ENCODE data around the gene PPP2R3B.
"Not testable (repeated sequence)": the region's sequence is repeated elsewhere in the genome, so short reads cannot be mapped to it uniquely, and the experiment has no call there.

The PPP2R3B gene, protein sequence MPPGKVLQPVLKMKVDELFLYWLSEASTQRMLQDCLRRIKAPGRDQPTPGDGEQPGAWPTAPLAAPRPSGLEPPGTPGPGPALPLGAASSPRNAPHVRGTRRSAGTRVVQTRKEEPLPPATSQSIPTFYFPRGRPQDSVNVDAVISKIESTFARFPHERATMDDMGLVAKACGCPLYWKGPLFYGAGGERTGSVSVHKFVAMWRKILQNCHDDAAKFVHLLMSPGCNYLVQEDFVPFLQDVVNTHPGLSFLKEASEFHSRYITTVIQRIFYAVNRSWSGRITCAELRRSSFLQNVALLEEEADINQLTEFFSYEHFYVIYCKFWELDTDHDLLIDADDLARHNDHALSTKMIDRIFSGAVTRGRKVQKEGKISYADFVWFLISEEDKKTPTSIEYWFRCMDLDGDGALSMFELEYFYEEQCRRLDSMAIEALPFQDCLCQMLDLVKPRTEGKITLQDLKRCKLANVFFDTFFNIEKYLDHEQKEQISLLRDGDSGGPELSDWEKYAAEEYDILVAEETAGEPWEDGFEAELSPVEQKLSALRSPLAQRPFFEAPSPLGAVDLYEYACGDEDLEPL

DNA sequence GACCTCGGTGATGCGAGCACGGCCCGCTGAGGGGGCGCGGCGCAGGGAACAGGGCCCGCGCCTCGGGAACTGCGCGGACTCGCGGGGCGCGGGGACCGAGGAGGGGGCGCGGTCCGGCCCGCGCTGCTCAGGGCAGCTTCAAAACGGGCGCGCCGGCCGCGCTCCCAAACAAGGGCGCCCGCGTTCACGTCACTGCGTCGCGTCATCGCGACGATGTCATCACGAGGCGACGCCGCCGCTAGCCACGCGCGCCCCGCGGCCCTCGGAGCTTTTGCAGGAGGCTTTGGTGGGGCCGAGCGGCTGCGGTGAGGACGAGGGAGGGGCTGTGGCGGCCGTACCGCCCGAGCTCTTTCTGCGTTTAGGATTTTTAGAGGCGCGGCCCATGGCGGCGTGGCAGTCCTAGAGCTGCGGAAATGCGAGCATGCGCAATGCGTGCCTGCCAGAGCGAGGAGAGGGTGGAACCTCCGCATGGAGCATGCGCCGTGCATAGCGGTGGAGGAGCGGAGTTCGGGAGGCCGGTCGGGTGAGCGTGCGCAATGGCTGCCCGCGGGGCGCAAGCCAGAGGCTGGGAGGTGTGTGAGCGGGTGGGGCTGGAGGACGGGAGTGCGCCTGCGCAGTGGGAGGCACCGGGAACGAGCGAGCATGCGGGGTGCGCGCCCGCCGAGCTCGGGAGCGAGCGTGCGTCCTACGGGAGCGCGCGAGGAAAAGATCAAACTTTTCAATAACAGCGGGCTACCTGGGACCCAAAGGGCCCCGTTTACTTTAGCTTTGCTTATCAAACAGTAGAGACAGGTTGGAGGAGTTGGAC is at the start of gene PPP2R3B:
Gene PPP2R3B (minus strand): TSS at position 140 of the 808 bp plus-strand sequence. CDS start 216 bp downstream, outside the sequence.
- DNase-seq (ENCODE audit: extremely low spot score, insufficient read length, low read depth) (peak; percentile 100), FAIRE-seq (peak; percentile 100)

DNA sequence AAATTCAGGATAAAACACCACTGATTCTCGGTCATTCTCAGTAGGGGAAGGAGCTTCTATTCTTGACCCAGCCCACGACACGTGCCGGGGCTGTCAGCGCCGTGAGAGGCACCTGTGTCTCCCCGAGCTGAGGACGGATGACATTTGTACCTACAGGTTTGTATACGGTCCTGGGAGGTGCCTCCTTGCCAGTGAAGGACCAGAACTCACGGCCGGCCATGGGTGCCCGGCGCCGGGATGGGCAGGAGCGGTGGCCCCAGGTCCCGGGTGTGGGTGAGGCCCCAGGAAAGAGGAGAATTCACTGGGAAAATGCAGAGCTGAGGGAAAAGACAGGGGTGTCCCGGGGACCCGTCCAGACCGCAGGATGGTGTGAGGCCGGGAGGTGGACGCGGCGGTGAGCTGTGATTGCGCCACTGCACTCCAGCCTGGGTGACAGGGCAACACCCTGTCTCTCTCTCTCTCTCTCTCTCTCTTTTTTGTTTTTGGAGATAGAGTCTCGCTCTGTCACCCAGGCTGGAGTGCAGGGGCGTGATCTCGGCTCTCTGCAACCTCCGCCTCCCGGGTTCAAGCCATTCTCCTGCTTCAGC is 48.9 kb upstream of the PPP2R3B start:
- no peak for DNase-seq (ENCODE audit: extremely low spot score, insufficient read length, low read depth)
- no peak for FAIRE-seq

DNA sequence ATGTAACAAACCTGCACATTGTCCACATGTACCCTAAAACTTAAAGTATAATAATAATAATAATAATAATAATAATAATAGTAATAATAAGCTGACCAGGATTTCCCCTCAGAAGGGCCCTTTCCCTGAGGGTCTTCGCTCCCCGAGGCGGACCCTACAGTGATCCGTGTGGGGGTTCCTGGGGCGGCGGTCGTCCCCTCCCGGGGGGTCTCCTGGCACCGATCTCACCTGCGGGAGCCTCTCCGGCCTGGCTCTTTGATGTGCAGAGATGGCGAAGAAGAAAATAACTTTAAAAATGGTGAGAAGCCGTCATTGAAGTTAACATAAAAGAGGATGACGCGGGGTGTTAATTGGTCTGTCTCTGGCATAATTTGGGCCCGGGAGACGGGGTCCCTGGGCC is 48.2 kb upstream of the PPP2R3B start:
- FAIRE-seq (no peak), DNase-seq (ENCODE audit: extremely low spot score, insufficient read length, low read depth) (no peak)

DNA sequence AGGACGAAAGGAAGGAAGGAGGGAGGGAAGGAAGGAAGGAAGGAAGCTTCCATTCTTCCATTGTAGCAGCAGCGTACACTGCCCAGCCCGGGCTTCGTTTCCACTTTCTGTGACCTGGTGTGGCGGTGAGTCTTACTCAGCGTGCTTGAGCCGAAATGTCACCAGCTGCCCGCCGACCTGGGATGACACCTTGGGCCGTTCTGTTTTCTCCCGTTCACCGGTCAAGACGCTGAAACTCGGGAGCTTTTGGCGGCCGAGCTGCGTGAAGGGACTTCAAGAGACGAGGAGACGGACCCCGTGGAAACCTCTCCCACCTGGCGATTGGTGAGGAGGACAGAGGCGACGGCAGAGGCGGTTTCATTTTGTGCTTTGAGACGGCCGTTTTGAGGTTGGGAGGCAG is 47.1 kb upstream of the PPP2R3B start:
- DNase-seq (ENCODE audit: extremely low spot score, insufficient read length, low read depth) (no peak), FAIRE-seq (no peak)

DNA sequence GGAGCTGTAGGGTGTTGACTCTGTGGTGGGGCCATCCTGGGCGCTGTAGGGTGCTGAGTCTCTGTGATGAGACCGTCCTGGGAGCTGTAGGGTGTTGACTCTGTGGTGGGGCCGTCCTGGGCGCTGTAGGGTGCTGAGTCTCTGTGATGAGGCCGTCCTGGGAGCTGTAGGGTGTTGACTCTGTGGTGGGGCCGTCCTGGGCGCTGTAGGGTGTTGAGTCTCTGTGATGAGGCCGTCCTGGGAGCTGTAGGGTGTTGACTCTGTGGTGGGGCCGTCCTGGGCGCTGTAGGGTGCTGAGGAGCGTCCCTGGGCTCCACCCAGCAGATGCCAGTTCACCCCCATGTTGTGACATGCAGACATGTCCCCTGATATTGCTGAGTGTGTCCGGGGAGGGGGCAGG is 46.0 kb upstream of the PPP2R3B start:
- DNase-seq (ENCODE audit: extremely low spot score, insufficient read length, low read depth); FAIRE-seq: not testable (repeated sequence)

DNA sequence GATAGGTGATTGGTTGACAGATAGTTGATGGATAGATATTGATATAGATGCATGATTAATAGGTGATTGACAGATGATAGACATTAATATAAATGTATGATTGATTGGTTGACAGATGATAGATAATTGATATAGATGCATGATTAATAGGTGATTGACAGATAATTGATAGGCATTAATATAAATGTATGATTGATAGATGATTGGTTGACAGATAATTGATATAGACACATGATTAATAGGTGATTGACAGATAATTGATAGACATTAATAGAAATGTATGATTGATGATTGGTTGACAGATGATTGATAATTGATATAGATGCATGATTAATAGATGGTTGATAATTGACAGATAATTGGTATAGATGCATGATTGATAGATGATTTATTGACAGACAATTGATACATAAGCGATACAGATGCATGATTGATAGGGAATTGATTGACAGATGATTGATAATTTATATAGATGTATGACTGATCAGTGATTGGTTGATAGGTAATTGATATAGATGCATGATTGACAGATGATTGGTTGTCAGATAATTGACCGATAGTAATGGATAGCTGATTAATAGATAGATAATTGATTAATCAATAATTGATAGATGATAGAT is 44.9 kb upstream of the PPP2R3B start:
- FAIRE-seq (no peak), DNase-seq (ENCODE audit: extremely low spot score, insufficient read length, low read depth) (no peak)

DNA sequence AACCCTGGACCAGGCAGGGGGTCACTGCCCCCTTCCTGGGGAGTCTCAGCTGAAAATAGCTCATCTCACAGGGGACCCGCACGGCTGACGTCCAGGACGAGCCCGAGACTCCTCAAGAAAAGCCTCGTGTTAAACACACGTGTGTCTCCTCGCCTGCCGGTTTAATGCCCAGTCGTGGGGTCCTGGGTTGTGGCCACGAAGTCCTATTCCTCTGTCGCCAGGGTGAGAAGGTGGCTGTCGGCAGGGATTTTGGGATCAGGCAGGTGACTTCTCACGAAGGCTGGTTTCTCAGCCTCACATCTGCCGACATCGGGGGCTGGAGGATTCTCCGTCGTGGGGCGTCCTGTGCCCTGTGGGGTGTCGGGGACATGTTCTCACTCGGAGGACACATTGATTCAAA is 44.3 kb upstream of the PPP2R3B start:
- no peak for DNase-seq (ENCODE audit: extremely low spot score, insufficient read length, low read depth)
- FAIRE-seq = no peak

DNA sequence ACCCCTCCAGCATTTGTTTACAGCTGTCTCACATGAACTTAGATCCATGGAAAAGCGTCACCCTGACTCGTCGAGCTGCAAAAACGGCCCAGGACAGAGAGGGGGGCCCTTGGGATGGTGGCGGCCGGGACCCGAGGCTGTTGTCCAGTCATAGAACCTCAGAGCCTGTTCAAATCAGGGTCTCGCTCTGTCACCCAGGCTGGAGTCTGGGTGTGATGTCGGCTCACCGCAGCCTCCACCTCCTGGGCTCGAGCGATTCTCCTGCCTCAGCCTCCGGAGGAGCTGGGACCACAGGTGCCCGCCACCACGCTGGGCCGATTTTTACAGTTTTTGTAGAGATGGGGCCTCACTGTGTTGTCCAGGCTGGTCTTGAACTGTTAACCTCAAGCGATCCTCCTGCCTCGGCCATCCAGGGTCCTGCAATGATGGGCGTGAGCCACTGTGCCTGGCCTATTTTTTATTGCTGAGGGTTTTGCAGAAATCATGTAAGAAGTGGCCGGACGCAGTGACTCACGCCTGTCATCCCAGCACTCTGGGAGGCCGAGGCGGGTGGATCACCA is 42.6 kb upstream of the PPP2R3B start:
- DNase-seq (ENCODE audit: extremely low spot score, insufficient read length, low read depth) (no peak), FAIRE-seq (no peak)

DNA sequence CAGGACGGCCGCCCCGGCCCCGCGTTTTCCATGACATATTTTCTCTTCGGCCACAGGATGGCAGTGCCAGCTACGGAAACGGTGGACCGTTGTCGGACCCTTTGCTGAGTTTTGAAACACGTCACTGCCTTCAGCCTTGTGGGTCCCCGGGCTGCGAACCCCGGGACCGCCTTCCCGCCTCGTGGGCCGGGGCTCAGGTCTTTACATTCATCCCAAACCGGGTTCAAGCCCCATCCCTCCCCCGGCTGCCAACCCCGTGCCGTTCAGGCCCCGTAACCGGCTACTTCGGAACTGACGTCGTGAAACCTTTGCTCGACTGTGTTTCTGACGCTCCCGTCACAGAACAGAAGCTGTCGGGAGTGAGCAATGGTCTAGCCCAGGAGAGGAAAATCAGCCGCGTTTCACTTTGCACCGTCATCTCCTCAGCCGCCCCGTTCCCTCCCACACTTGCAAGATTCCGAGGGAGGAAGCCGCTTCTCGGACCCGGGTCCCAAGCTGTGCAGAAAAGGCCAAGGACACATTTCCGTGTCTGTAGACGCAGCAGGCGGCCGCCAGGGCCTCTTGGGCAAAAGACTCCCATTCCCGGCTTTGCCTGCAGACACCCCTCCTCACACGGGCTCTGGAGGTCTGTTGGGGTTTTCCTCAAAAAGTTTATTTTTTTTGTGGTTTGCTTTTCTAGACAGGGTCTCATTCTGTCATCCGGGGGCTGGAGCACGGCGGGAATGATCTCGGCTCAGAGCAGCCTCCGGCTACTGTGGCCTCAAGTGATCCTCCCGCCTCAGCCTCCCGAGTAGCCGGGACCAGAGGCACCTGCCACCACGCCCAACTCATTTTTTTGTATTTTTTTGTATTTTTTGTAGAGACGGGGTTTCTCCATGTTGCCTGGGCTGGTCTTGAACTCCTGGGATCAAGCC is 41.4 kb upstream of the PPP2R3B start:
- DNase-seq (ENCODE audit: extremely low spot score, insufficient read length, low read depth) (no peak), FAIRE-seq (no peak)

DNA sequence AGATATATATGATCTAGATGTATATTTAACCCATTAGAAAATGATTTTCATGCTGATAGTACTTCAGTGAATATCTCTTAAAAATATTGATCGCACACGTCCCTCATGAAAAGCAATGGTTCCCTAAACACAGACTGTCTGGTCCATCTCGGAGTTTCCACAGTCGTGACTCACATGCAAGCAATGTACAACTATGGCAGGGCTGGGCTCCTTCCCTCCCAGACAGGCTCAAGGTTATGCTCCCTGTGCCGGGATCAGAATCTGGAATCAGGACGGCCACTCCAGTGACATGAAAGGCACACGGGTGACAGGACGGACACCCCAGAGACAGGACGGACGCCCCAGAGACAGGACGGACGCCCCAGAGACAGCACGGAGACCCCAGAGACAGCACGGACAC is 40.2 kb upstream of the PPP2R3B start:
- no peak for DNase-seq (ENCODE audit: extremely low spot score, insufficient read length, low read depth)
- no peak for FAIRE-seq

DNA sequence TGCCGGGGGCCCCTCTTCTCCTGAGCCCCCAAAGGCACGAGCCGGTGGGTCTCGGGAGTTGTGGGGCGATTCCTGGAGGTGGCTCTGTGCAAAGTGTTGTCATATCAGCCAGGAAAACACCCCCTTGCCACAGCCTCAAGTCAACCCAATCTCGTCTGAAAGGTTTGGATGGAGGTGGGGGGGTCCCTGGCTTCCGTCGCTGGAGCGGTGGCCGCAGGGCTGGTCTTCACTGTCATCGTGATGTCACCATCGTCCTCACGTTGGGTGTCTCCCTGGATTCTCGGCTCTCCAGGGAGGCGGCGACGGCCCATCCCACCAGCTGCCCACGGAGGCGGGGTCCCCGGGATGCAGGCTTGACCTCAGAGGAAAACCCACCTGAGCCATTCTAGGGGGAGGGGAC is 38.3 kb upstream of the PPP2R3B start:
- FAIRE-seq = no peak
- no peak for DNase-seq (ENCODE audit: extremely low spot score, insufficient read length, low read depth)

DNA sequence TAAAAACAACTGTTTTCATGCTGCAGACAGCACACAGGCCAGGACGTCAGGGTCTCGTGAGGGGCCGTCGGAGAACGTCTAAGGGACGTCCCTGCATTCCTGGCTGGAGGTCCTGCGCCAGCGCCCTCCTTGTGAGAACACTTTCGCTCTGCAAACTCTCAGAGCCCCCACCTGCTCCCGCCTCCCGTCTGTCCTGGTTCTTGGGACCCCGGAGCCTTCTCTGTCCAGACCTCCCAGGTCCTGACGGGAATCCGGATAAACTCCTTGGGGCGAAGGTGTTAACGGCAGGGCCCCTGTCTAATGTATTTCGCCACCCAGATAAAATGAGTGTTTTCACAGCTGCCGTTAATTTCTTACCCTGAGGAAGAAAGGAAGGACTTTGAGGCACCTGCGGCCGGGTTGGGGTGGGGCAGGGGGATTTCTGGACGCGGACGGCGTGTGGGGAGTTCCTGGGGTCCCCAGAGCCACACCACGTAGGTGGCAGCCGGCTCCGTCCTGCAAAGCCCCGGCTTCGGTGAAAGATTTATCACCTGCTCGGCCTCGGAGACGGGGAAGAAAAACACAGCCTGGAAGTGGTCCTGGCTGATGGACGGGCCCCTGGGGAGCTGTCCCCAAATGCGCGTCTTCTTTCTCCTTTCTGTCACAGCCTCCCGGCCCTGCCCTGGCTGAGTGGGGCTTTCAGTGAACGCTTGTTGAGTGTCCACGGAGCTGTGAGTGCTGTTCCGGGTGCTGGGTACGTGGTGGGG is 35.1 kb upstream of the PPP2R3B start:
- DNase-seq (ENCODE audit: extremely low spot score, insufficient read length, low read depth) (no peak), FAIRE-seq (no peak)

DNA sequence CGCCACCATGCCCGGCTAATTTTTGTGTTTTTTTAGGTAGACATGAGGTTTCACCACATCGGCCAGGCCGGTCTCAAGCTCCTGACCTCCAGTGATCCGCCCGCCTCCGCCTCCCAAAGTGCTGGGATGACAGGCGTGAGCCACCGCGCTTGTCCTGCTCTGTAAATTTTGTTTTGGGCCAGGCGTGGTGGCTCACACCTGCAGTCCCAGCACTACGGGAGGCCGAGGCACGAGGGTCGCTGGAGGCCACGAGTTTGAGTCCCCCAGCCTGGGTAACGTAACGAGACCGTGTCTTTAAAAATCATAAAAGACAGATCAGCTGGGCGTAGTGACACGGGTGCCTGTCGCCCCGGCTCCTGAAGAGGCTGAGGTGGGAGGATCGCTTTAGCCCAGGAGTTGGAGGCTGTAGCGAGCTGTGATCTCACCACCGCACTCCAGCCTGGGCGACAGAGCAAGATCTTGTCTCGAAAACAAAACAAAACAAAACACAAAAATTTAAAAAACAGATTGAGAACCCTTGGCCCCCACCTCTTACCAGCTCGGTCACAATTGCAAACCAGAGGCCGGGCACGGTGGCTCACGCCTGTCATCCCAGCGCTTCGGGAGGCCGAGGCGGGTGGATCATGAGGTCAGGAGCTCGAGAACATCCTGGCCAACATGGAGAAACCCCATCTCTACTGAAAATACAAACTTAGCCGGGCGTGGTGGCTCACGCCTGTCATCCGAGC is 34.0 kb upstream of the PPP2R3B start:
- FAIRE-seq = no peak
- DNase-seq (ENCODE audit: extremely low spot score, insufficient read length, low read depth) = no peak

DNA sequence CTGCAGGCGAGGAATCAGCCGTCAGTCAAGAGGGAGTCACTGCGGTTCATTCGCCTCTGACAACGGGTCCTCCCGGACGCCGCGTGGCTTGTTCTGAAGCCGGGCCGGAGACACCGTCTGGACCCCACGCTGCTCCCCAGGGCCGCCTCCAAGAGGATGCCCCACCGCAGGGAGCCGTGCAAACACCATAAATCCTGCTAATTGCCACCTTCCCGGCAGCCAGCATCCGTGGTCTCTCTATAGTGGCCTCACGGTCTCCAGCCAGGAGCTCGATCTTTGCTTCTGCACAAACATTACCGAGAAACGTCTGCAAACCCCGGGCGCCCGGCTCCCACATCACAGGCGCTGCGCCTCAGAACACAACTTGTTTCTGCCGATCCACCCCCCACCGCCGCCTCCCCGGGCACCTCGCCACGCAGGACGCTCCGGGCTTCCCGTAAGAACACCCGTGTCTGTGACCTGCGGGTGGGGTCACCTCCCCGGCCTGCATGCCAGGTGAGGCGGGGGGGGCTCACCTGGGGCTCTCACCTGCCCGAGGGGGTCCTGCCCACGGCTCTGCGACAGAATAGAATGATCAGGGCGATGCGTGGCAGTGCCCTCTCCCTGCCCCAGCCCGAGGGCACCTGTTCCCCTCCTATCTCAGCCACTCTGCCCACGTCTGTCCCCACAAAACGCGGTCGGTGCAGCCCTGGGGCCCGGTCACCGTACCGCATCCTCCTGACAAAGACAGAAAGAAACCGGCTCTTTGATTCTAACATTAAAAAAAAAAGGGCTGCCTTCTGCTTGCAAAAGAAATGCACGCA is 32.4 kb upstream of the PPP2R3B start:
- no peak for DNase-seq (ENCODE audit: extremely low spot score, insufficient read length, low read depth)
- FAIRE-seq = no peak

DNA sequence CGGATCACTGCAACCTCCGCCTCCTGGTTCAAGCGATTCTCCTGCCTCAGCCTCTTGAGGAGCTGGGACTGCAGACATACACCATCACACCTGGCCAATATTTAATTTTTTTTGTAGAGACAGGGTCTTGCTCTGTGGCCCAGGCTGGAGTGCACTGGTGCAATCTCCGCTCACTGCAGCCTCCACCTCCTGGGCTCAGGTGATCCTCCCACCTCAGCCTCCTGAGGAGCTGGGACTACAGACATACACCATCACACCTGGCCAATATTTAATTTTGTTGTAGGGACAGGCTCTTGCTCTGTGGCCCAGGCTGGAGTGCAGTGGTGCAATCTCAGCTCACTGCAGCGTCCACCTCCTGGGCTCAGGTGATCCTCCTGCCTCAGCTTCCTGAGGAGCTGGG is 28.8 kb upstream of the PPP2R3B start:
- FAIRE-seq; DNase-seq (ENCODE audit: extremely low spot score, insufficient read length, low read depth): not testable (repeated sequence)

DNA sequence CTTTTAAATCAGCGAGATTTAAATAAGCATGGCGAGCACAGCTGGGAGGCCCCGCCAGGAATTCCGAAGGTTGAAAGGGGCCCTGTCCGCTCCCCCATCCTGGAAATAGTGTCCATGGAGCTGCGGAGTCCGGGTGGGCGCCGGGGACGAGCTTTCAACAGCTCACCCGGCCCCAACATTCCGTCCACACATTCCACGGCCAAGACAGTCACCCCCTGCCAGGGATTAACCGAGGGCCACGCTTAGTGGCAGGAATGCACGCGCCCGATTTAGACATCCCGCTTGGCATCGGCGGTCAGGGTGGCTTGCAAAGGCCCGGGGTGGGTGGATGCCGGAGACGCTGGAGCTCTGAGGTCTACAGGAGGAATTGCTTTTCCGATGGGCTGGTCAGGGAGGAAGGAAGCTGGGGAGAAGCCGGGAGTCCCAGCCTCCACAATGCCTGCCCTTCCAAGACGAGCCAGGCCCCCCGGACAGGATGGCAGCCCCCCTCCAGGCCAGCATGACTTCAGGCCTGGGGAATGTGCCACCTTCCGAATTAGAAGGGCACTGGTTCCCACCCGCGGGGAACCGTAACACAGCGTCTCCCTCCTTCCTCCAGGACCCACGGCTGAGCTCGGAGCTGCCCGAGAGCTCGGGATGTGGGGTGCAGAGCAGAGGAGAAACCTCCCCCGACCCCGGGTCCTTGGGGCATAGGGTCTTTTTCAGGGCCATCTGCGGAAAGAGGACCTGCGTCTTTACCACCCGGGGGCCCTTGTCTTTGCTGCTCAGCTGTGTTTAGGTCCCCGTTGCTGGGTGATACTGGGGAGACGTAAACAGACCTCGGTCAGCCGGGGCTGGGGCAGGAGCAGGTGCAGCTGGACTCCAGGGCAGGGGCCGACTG is 26.9 kb upstream of the PPP2R3B start:
- FAIRE-seq = no peak
- no peak for DNase-seq (ENCODE audit: extremely low spot score, insufficient read length, low read depth)

All from GM18507 (cell line).